Measurements from ENCODE around the gene SPATA3. TPM values are rescaled to one million over a fixed set of nuclear protein-coding genes. Genes with fewer than 3 reads are reported as not detected.

The SPATA3 gene
- total and polyA plus RNA-seq, 2 of the 8 experiments (the other 6 are each of a cell fraction or from before 2014, with no cell fraction given): not detected

DNA sequence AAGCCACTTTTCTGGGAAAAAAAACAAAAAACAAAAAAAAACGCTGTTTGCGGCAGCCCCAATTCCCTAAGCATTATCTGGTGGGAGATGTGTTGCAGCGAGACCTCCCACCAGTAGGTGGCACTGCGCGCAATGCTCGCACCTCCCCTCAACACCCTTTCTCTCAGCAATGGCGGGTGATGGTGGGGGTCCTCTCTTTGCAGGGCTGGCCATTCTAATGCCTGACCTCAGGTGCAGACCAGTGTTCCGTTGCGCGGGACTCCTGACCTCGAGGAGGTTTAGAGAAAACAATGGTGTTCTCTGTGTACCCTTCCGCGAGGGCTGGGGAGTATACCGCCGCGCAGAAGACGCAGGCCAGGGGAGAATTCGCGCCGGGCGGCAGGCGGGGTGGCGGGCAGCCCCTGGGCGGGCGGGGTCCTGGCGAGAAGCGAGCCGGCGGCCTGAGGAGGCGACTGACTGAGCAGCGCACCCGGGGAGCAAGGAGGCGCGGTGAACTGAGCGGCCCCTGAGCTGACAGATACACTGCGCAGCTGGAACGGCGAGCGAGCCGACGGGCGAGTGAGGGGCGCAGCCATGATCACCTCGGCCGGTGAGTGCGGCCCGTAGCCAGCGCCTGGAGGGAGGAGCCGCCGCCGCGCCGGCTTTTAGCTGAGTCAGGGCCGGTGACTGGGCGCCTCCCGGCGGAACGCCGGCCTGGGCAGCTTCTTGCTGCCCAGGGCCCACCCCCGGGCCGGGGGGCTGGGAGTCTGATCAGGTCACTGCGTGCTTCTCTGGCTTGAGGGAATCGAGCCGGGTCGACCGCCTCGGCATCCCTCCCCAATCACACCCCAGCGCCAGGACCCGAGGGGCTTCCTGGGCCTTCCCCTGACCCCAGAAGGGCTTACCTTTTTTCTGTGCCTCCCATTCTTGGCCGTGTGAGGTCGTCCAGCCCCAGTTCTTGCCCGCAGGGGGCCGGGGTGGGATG is 60.8 kb downstream of the SPATA3 start, which contains the start of gene PSMD1 (continued):
- TF ChIP-seq RFX5 (IDR thresholded peaks at IDR 0.05; ENCODE audit: borderline replicate concordance, low read depth, low read length) (no peak), MAX (IDR thresholded peaks at IDR 0.05) (peak; percentile 70), NRF1 (IDR thresholded peaks at IDR 0.05; ENCODE audit: low read depth, low read length) (no peak), TAF7 (optimal IDR thresholded peaks at IDR 0.05; ENCODE audit: borderline replicate concordance, low read depth, low read length) (peak; percentile 41), RXRA (IDR thresholded peaks at IDR 0.05; ENCODE audit: insufficient read depth, low read depth, low read length) (no peak), JUN (IDR thresholded peaks at IDR 0.05; ENCODE audit: low read depth, low read length) (no peak), BRCA1 (IDR thresholded peaks at IDR 0.05; ENCODE audit: low read depth, low read length) (no peak), SIX5 (IDR thresholded peaks at IDR 0.05; ENCODE audit: low read depth, low read length) (no peak), ZNF274 (IDR thresholded peaks at IDR 0.05; ENCODE audit: borderline replicate concordance, extremely low read depth, low read length) (no peak), YY1 (IDR thresholded peaks at IDR 0.05; ENCODE audit: low read depth, low read length) (peak; percentile 96), PHF8 (conservative IDR thresholded peaks at IDR 0.05; ENCODE audit: low read depth, low read length) (peak; percentile 89), JUND (IDR thresholded peaks at IDR 0.05; ENCODE audit: low read length) (0 out of 2 replicates have a peak, but pooled peaks have one; percentile 42), CTCF (IDR thresholded peaks at IDR 0.05; ENCODE audit: control extremely low read depth in 1 of 3, insufficient read depth in 1 of 3, low read depth in 1 of 3, low read length in 3 of 3) (peak; percentile 78 to 99 (median 97)), SP1 (IDR thresholded peaks at IDR 0.05; ENCODE audit: low read depth, low read length) (0 out of 2 replicates have a peak, but pooled peaks have one; percentile 35), EZH2 (IDR thresholded peaks at IDR 0.05; ENCODE audit: low read depth, low read length, severe bottlenecking) (no peak), CHD2 (IDR thresholded peaks at IDR 0.05; ENCODE audit: low read length) (no peak), BACH1 (IDR thresholded peaks at IDR 0.05; ENCODE audit: low read length) (peak; percentile 81), HDAC2 (IDR thresholded peaks at IDR 0.05; ENCODE audit: borderline replicate concordance in 1 of 2, low read depth in 2 of 2, low read length in 2 of 2) (peak in 1 of 2 experiments; percentile 31; a peak in 1 of 4 replicates)
- TF ChIP-seq, protein P1, sequence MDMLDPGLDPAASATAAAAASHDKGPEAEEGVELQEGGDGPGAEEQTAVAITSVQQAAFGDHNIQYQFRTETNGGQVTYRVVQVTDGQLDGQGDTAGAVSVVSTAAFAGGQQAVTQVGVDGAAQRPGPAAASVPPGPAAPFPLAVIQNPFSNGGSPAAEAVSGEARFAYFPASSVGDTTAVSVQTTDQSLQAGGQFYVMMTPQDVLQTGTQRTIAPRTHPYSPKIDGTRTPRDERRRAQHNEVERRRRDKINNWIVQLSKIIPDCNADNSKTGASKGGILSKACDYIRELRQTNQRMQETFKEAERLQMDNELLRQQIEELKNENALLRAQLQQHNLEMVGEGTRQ (IDR thresholded peaks at IDR 0.05; ENCODE audit: low read length): no peak
